Neural progenitor cell (in vitro differentiated cells): ENCODE results near the gene TCF7L2.

Source experiments
- EZH2 ChIP-seq: fragments of 200-600 bp; sonication (generic); IDR thresholded peaks from 2 replicates; pipeline ENCODE4 v1.6.1; 2017; ENCODE audit warnings: antibody characterized with exemption, mild to moderate bottlenecking, moderate library complexity
- EZH2phosphoT487 ChIP-seq: fragments of 200-600 bp; sonication (generic); IDR thresholded peaks from 2 replicates; pipeline ENCODE4 v1.6.1; 2017; ENCODE audit warnings: antibody characterized with exemption
- TF ChIP-seq, protein P1 (sequence below): fragments of 200-600 bp; sonication (generic); IDR thresholded peaks from 2 replicates; pipeline ENCODE4 v1.5.1; 2017; ENCODE audit warnings: antibody characterized with exemption, mild to moderate bottlenecking

DNA sequence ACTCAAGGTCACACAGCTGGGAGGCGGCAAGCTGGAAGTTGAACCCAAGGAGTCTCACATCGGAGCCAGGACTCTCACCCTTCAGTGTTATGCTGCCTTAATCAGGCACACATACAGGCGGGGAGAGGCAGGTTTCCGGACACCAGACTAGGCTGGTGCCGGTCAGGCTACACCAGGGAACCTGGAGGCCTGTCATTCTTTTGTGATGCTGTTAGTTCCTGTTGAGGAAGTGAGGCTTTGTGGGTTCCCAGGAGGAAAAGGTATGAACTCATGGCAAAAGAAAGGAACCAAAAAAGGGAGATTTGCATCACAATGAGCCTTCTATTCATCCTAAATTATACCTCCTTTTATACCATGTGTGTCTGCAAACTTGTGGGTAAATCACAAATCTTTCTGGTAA, 103.8 kb downstream of the TCF7L2 start:
- TF ChIP-seq, protein P1, sequence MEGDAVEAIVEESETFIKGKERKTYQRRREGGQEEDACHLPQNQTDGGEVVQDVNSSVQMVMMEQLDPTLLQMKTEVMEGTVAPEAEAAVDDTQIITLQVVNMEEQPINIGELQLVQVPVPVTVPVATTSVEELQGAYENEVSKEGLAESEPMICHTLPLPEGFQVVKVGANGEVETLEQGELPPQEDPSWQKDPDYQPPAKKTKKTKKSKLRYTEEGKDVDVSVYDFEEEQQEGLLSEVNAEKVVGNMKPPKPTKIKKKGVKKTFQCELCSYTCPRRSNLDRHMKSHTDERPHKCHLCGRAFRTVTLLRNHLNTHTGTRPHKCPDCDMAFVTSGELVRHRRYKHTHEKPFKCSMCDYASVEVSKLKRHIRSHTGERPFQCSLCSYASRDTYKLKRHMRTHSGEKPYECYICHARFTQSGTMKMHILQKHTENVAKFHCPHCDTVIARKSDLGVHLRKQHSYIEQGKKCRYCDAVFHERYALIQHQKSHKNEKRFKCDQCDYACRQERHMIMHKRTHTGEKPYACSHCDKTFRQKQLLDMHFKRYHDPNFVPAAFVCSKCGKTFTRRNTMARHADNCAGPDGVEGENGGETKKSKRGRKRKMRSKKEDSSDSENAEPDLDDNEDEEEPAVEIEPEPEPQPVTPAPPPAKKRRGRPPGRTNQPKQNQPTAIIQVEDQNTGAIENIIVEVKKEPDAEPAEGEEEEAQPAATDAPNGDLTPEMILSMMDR = no peak
- TF ChIP-seq EZH2phosphoT487 (no peak), EZH2 (no peak)
